AG10803 (cell line): ENCODE data around the gene HDAC2.
A peak's percentile ranks its signal among the peaks of the same experiment; 100 is the strongest.

ENCODE experiments used
- DNase-seq: peaks from one replicate; pipeline ENCODE4 v3.0.0; 2010; ENCODE audit warnings: low read depth
- H3K4me3 ChIP-seq: 2 replicates; pipeline ENCODE4 v1.5.1; 2011; ENCODE audit warnings: mild to moderate bottlenecking, low read length, control low read depth
- TF ChIP-seq, protein P1 (sequence below): conservative IDR thresholded peaks from 2 replicates; pipeline ENCODE4 v1.5.1; 2011; ENCODE audit warnings: mild to moderate bottlenecking, low read length, control low read depth, inconsistent platforms

Gene HDAC2

DNA sequence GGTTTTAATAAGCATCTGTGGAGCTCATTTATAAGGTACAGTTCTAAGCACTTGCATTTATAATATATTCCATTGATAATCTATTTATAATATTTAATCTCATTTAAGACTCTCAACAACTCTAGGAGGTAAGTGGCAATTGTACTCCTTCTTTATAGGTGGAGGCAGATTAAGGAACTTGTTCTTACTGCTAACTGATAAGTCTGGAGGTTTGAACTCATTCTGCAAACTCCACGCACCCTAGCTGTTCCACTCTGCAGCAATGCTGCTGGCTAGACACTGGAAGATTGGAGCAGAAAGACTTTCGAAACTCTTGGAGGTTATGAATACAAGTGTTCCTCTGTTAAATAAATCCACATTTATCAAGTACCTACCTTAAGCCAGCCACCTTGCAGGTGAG is 793 bp upstream of the HDAC2 start:
- no peak for DNase-seq
- peak overlapping the region; percentile 85 for H3K4me3 ChIP-seq
- TF ChIP-seq, protein P1, sequence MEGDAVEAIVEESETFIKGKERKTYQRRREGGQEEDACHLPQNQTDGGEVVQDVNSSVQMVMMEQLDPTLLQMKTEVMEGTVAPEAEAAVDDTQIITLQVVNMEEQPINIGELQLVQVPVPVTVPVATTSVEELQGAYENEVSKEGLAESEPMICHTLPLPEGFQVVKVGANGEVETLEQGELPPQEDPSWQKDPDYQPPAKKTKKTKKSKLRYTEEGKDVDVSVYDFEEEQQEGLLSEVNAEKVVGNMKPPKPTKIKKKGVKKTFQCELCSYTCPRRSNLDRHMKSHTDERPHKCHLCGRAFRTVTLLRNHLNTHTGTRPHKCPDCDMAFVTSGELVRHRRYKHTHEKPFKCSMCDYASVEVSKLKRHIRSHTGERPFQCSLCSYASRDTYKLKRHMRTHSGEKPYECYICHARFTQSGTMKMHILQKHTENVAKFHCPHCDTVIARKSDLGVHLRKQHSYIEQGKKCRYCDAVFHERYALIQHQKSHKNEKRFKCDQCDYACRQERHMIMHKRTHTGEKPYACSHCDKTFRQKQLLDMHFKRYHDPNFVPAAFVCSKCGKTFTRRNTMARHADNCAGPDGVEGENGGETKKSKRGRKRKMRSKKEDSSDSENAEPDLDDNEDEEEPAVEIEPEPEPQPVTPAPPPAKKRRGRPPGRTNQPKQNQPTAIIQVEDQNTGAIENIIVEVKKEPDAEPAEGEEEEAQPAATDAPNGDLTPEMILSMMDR: no peak

DNA sequence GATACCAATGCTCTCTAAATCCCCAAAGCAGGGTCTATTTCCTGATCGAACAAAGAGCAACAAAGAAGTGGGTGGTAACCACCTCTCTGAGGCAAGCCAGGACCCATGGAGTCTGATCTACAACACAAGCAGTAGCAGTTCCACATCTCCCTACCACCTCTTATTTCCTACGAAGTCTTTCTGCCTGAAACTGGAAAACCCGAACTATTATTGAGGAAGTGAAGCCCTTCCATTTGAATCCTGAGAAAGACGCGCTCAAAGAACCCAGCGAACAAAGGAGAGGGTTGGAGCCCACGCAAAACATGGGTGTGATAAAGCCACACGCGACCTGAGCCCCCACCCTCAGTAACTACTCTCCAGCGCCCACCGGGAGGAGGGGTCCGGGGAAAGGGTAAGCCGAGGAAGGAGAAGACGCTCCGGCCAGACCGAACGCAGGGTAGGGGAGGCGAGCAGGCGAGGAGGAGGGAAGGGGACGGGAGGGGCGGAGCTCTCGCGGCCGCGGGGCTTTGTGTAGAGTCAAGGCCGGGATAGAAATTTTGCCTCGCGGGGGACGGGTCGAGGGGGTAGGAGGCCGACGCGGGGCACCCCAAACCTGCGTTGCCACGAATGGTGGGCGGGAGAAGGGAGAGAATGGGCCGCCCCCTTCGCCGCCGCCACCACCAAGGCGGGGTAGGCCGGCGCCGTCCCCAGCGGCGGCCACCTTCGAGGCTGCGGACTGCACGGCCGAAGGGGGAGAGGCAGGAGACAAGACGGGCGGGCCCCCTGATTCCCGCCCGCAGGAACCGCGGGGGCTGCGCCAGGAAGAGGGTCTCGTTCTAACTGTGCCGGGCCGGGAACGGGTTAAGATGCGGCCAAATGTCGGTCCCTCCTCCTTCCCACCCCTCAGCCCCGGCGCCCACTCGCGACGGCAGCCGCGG is 802 bp downstream of the HDAC2 start:
- TF ChIP-seq, protein P1: no peak
- peak; percentile 29 for DNase-seq
- peak overlapping the region; percentile 85 for H3K4me3 ChIP-seq

DNA sequence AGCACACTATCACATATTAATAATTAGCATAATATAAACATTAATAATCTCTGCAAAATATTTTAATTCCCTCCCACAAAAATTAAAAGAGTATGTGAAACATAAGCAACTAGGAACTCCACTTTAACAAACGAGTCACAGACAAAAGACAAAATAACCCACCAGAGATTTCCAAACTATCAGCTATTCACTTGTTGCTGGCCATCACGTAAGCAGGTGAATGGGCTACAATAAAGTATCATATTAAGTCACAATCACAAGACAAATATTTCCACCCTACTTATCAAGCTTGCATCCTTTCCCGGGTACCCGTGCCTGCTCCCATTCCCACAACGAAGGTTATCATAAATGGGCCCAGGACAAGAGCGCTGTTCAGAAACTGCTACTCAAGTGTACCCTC is 2.5 kb downstream of the HDAC2 start:
- peak overlapping the region; percentile 20 for H3K4me3 ChIP-seq
- no peak for DNase-seq
- TF ChIP-seq, protein P1: no peak

DNA sequence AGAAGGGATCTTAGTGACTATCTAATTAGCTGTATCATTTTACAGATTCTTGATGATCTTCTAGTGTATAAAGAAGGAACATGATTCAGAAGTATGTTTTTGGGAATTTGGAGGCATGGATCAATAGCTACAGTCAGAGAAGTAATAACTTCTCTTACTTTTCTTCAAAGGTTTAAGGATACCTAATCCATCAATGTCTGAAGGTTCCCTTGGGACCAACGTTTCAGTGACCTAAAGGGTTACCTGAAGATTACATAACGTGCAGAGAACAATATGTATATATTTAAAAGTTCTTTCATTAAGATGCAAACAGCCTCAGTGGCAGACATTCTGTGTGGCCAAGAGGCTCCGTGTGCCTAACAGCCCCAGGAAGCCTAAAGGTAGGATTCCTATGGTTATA is 3.2 kb downstream of the HDAC2 start:
- no peak overlapping the region for H3K4me3 ChIP-seq
- DNase-seq: no peak
- TF ChIP-seq, protein P1: no peak

DNA sequence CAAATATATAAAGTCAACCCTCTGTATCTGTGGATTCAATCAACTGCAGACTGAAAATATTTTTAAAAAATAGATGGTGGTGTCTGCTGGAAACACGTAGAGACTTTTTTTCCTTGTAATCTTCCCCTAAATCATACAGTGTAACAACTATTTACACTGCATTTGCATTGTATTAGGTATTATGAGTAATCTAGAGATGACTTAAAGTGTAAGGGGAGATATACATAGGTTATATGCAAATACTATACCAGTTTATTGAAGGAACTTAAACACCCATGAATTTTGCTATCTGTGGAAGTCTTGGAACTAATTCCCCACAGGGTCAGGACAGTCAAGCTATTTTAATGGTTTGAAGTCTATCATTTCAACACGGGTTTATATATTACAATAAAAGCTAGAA is 10.2 kb downstream of the HDAC2 start:
- TF ChIP-seq, protein P1: no peak
- DNase-seq: no peak
- no peak overlapping the region for H3K4me3 ChIP-seq

DNA sequence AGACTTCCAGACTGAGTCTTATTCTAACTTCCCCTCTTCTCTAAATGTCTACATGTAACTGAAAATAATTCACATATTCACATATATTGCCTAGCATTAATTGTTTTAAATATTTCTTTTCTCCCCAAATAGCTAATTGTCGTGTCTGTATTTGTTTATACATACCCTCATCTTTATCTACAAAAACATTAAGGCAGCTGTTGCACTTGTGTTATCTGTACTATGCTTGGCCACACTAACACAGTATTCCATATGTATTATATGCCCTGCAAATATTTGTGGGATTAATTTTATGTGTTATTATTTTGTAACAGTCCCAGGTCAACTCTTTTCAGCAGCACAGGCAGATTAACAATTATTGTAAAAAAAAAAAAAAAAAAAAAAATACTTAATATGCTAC is 11.7 kb downstream of the HDAC2 start:
- TF ChIP-seq, protein P1: no peak
- no peak for DNase-seq
- H3K4me3 ChIP-seq: no peak overlapping the region

DNA sequence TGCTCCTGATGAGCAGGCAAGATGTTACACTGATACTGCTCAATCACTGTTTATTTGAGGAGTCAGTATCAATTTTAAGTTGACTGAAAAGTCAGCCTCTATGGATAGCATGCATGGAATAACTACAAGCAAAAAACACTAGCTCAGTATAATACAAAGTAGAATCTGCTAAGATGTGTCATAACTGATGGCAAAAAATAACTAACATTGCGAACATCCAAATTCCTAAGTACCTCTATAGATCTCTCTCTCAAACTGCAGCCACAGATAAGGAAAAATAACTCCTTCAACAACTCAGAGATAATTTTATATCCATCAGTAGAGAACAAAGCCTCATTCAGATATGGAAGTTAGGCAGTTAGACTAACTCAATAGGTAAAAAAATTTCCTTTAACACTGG is 16.3 kb downstream of the HDAC2 start:
- TF ChIP-seq, protein P1: no peak
- H3K4me3 ChIP-seq: no peak overlapping the region
- no peak for DNase-seq
